Neural cell (in vitro differentiated cells): Measurements from ENCODE around the gene KLHL30. TPM values are rescaled to one million over a fixed set of nuclear protein-coding genes. Genes with fewer than 3 reads are reported as not detected.

ENCODE experiments used
- H2AFZ ChIP-seq: fragments of 200-600, 300-800 bp; sonication (generic), shearing (Covaris generic); 2 replicates; pipeline ENCODE4 v1.6.0; 2014; ENCODE audit warnings: low read depth, mild to moderate bottlenecking, antibody characterized with exemption, low read length, moderate library complexity
- H3F3A ChIP-seq: fragments of 200-600 bp; shearing (Covaris generic); 2 replicates; pipeline ENCODE4 v1.6.1; 2016; ENCODE audit warnings: mild to moderate bottlenecking, moderate library complexity, mixed read lengths, antibody characterized with exemption, low read length; ENCODE audit not compliant: insufficient read depth, poor library complexity, severe bottlenecking
- H3K27ac ChIP-seq: fragments of 200-600, 300-800 bp; sonication (generic), shearing (Covaris generic); 2 replicates; pipeline ENCODE4 v1.5.1; 2014; ENCODE audit warnings: mild to moderate bottlenecking, low read length, moderate library complexity
- H3K27me3 ChIP-seq: fragments of 300-800, 200-600 bp; sonication (generic), shearing (Covaris generic); 2 replicates; pipeline ENCODE4 v1.6.0; 2014; ENCODE audit warnings: mild to moderate bottlenecking, low read depth, low read length, moderate library complexity; ENCODE audit not compliant: insufficient read depth
- H3K36me3 ChIP-seq: fragments of 300-800, 200-600 bp; sonication (generic), shearing (Covaris generic); 2 replicates; pipeline ENCODE4 v1.5.1; 2014; ENCODE audit warnings: mild to moderate bottlenecking, antibody characterized with exemption, low read length, moderate library complexity; ENCODE audit not compliant: insufficient read depth
- H3K4me2 ChIP-seq: fragments of 300-800, 200-600 bp; sonication (generic), shearing (Covaris generic); 2 replicates; pipeline ENCODE4 v1.6.0; 2014; ENCODE audit warnings: mild to moderate bottlenecking, low read length
- H3K4me3 ChIP-seq: fragments of 300-800, 200-600 bp; sonication (generic), shearing (Covaris generic); 2 replicates; pipeline ENCODE4 v1.5.1; 2014; ENCODE audit warnings: mild to moderate bottlenecking, low read length, moderate library complexity
- H3K79me2 ChIP-seq: fragments of 200-600 bp; shearing (Covaris generic); replicated peaks from 2 replicates; pipeline ENCODE4 v1.6.0; 2014; ENCODE audit warnings: mild to moderate bottlenecking, low read length, moderate library complexity; ENCODE audit not compliant: insufficient read depth
- H3K9ac ChIP-seq: fragments of 300-800, 200-600 bp; sonication (generic), shearing (Covaris generic); 2 replicates; pipeline ENCODE4 v1.6.1; 2016; ENCODE audit warnings: mild to moderate bottlenecking, low read length, mixed read lengths
- H3K9me2 ChIP-seq: fragments of 200-600 bp; shearing (Covaris generic); 2 replicates; pipeline ENCODE4 v1.6.1; 2016; ENCODE audit warnings: mild to moderate bottlenecking, low read length, mixed read lengths; ENCODE audit not compliant: insufficient read depth
- H3K9me3 ChIP-seq: fragments of 200-600, 300-800 bp; sonication (generic), shearing (Covaris generic); 2 replicates; pipeline ENCODE4 v1.6.1; 2016; ENCODE audit warnings: mild to moderate bottlenecking, mixed run types, low read length, moderate library complexity, mixed read lengths
- H4K20me1 ChIP-seq: fragments of 200-600 bp; shearing (Covaris generic); 2 replicates; pipeline ENCODE4 v1.6.1; 2016; ENCODE audit warnings: mild to moderate bottlenecking, mixed run types; ENCODE audit not compliant: insufficient read depth
- CTCF ChIP-seq: fragments of 450-650 bp; IDR thresholded peaks from 2 replicates; pipeline ENCODE4 v1.5.1; 2014; ENCODE audit warnings: antibody characterized with exemption, mild to moderate bottlenecking, moderate library complexity; ENCODE audit not compliant: poor library complexity, severe bottlenecking
- EP300 ChIP-seq: fragments of 450-650 bp; conservative IDR thresholded peaks from 2 replicates; pipeline ENCODE4 v1.6.1; 2014; ENCODE audit warnings: antibody characterized with exemption, mild to moderate bottlenecking, moderate library complexity; ENCODE audit not compliant: poor library complexity, severe bottlenecking
- EZH2 ChIP-seq: fragments of 200-600, 300-800 bp; shearing (Covaris generic), sonication (generic); IDR thresholded peaks from 2 replicates; pipeline ENCODE4 v1.6.1; 2014; ENCODE audit warnings: antibody characterized with exemption, low read length, borderline replicate concordance, mild to moderate bottlenecking; ENCODE audit not compliant: insufficient read depth, poor library complexity, severe bottlenecking
- MXI1 ChIP-seq: fragments of 450-650 bp; conservative IDR thresholded peaks from 2 replicates; pipeline ENCODE4 v1.6.1; 2014; ENCODE audit warnings: antibody characterized with exemption, mild to moderate bottlenecking; ENCODE audit not compliant: poor library complexity, severe bottlenecking
- POLR2AphosphoS5 ChIP-seq: IDR thresholded peaks from 2 replicates; pipeline ENCODE4 v1.6.1; 2012
- RAD21 ChIP-seq: fragments of 450-650 bp; conservative IDR thresholded peaks from 2 replicates; pipeline ENCODE4 v1.6.1; 2014; ENCODE audit warnings: antibody characterized with exemption, mild to moderate bottlenecking, moderate library complexity
- SMC3 ChIP-seq: fragments of 450-650 bp; conservative IDR thresholded peaks from 2 replicates; pipeline ENCODE4 v1.6.1; 2014; ENCODE audit warnings: antibody characterized with exemption, mild to moderate bottlenecking, moderate library complexity; ENCODE audit not compliant: poor library complexity
- TAF1 ChIP-seq: IDR thresholded peaks from 2 replicates; pipeline ENCODE4 v1.6.1; 2012; ENCODE audit warnings: low read depth
- polyA plus RNA-seq: library from polyadenylated mRNA; depleted of rRNA; stranded (reverse); fragments of >200 nt; gene quantifications from 2 replicates; pipeline ENCODE4 v1.2.3, GENCODE V29; 2014
- TF ChIP-seq, protein P1 (sequence below): IDR thresholded peaks from 2 replicates; pipeline ENCODE4 v1.6.1; 2012; ENCODE audit warnings: borderline replicate concordance

Gene KLHL30
- polyA plus RNA-seq, 1 donor from 2014 or later: not detected

DNA sequence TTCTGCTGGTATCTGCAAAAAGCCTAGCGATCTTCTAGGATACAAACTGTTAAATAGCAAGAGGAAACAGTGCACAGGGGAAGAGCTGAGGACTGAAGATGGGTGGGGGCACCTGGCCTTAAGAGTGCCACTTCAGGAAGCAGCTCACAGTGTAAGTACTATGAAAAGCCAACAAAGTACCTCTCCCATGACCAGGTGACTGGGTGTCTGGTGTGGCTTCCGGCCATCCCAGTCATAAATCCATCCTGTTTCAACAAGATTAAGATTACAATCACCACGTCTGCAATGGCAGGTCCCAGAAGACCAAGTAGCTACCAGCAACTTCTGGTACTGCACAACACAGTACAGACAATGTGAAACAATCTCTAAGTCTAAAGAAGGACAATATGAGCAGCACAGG is 36.2 kb downstream of the KLHL30 start:
- TF ChIP-seq EZH2 (no peak), EP300 (no peak), TAF1 (no peak), RAD21 (no peak), SMC3 (no peak), CTCF (no peak), MXI1 (no peak), POLR2AphosphoS5 (no peak)
- TF ChIP-seq, protein P1, sequence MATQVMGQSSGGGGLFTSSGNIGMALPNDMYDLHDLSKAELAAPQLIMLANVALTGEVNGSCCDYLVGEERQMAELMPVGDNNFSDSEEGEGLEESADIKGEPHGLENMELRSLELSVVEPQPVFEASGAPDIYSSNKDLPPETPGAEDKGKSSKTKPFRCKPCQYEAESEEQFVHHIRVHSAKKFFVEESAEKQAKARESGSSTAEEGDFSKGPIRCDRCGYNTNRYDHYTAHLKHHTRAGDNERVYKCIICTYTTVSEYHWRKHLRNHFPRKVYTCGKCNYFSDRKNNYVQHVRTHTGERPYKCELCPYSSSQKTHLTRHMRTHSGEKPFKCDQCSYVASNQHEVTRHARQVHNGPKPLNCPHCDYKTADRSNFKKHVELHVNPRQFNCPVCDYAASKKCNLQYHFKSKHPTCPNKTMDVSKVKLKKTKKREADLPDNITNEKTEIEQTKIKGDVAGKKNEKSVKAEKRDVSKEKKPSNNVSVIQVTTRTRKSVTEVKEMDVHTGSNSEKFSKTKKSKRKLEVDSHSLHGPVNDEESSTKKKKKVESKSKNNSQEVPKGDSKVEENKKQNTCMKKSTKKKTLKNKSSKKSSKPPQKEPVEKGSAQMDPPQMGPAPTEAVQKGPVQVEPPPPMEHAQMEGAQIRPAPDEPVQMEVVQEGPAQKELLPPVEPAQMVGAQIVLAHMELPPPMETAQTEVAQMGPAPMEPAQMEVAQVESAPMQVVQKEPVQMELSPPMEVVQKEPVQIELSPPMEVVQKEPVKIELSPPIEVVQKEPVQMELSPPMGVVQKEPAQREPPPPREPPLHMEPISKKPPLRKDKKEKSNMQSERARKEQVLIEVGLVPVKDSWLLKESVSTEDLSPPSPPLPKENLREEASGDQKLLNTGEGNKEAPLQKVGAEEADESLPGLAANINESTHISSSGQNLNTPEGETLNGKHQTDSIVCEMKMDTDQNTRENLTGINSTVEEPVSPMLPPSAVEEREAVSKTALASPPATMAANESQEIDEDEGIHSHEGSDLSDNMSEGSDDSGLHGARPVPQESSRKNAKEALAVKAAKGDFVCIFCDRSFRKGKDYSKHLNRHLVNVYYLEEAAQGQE: no peak
- no peak overlapping the region for H3K9ac ChIP-seq
- no peak overlapping the region for H3K4me2 ChIP-seq
- no peaks in the 10 kb centered on the region for H3K9me2 ChIP-seq
- no peaks in the 10 kb centered on the region for H3K9me3 ChIP-seq
- no peaks in the 10 kb centered on the region for H3K36me3 ChIP-seq
- H3K4me3 ChIP-seq: no peak overlapping the region
- H2AFZ ChIP-seq: no peak overlapping the region
- H3K79me2 ChIP-seq: no peaks in the 10 kb centered on the region
- no peak overlapping the region for H3K27ac ChIP-seq
- no peaks in the 10 kb centered on the region for H3F3A ChIP-seq
- H4K20me1 ChIP-seq: no peaks in the 10 kb centered on the region
- no peaks in the 10 kb centered on the region for H3K27me3 ChIP-seq

DNA sequence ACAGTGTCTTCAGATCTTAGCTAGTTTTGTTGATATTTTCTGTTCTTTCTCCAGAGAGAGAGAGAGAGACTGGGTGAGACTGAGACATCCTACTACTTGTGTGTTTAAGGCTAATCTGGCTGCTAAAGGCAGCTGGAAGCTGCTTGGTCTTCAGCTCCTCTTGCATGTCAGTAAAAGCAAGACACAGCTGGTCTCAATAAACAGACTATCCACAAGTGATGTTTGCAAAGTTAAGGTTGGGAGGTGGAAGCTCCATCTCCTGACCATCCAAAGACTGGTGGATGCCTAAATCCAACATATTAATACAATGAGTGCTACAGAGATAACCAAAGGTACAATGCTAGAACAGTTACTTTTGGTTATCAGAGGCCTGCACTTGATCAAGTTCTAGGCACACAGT is 38.1 kb downstream of the KLHL30 start:
- TF ChIP-seq CTCF (no peak), SMC3 (no peak), EP300 (no peak), TAF1 (no peak), POLR2AphosphoS5 (no peak), EZH2 (no peak), RAD21 (no peak), MXI1 (no peak)
- TF ChIP-seq, protein P1: no peak
- no peak overlapping the region for H3K27ac ChIP-seq

More for the DNA sequence above, 38.1 kb downstream of the KLHL30 start:
- no peak overlapping the region for H3K9ac ChIP-seq
- no peaks in the 10 kb centered on the region for H3K9me2 ChIP-seq
- no peaks in the 10 kb centered on the region for H3F3A ChIP-seq
- no peaks in the 10 kb centered on the region for H3K27me3 ChIP-seq
- H3K79me2 ChIP-seq: no peaks in the 10 kb centered on the region
- no peak overlapping the region for H2AFZ ChIP-seq
- H4K20me1 ChIP-seq: no peaks in the 10 kb centered on the region
- no peaks in the 10 kb centered on the region for H3K36me3 ChIP-seq
- no peak overlapping the region for H3K4me2 ChIP-seq
- no peaks in the 10 kb centered on the region for H3K9me3 ChIP-seq
- no peak overlapping the region for H3K4me3 ChIP-seq
